Measurements from ENCODE around the gene ARHGAP21. TPM values are rescaled to one million over a fixed set of nuclear protein-coding genes. Genes with fewer than 3 reads are reported as not detected.

Gene ARHGAP21
- polyA plus RNA-seq, 1 donor from 2014 or later: 138 TPM

GRCh38 chr10:24597961-24598360 is 125.7 kb downstream of the ARHGAP21 start:
- Histone ChIP-seq H3K27ac (ENCODE audit: low read length) (no peak overlapping the region), H3K4me3 (ENCODE audit: low read length) (no peak overlapping the region), H3K27me3 (ENCODE audit: insufficient read depth, low read depth, low read length) (no peaks in the 10 kb centered on the region), H3K9me3 (ENCODE audit: low read length) (no peaks in the 10 kb centered on the region), H3K9me2 (ENCODE audit: insufficient read depth, low read length) (no peaks in the 10 kb centered on the region), H3F3A (ENCODE audit: insufficient read depth, low read length, poor library complexity, severe bottlenecking) (no peaks in the 10 kb centered on the region), H3K9ac (ENCODE audit: low read length) (no peak overlapping the region), H4K20me1 (ENCODE audit: insufficient read depth) (no peaks in the 10 kb centered on the region), H2AFZ (ENCODE audit: low read depth, low read length) (no peak overlapping the region), H3K79me2 (replicated peaks; ENCODE audit: insufficient read depth, low read length) (no peaks in the 10 kb centered on the region), H3K36me3 (ENCODE audit: insufficient read depth, low read length) (peaks cover 26% of the 10 kb centered on the region), H3K4me2 (ENCODE audit: low read length) (no peak overlapping the region)
- TF ChIP-seq CTCF (IDR thresholded peaks at IDR 0.05; ENCODE audit: poor library complexity, severe bottlenecking): no peak
- no peak for TF ChIP-seq TAF1 (IDR thresholded peaks at IDR 0.05; ENCODE audit: low read depth)
- no peak for TF ChIP-seq RAD21 (conservative IDR thresholded peaks at IDR 0.05)
- no peak for TF ChIP-seq MXI1 (conservative IDR thresholded peaks at IDR 0.05; ENCODE audit: poor library complexity, severe bottlenecking)
- TF ChIP-seq EP300 (conservative IDR thresholded peaks at IDR 0.05; ENCODE audit: poor library complexity, severe bottlenecking): no peak
- no peak for TF ChIP-seq POLR2AphosphoS5 (IDR thresholded peaks at IDR 0.05)
- no peak for TF ChIP-seq REST (IDR thresholded peaks at IDR 0.05; ENCODE audit: borderline replicate concordance)
- no peak for TF ChIP-seq EZH2 (IDR thresholded peaks at IDR 0.05; ENCODE audit: borderline replicate concordance, insufficient read depth, low read length, poor library complexity, severe bottlenecking)
- TF ChIP-seq SMC3 (conservative IDR thresholded peaks at IDR 0.05; ENCODE audit: poor library complexity): no peak

- H3K36me3 ChIP-seq (ENCODE audit: insufficient read depth, low read length): peaks cover 26% of the 10 kb centered on the region
- no peak overlapping the region for H3K27ac ChIP-seq (ENCODE audit: low read length)
- no peak for TF ChIP-seq MXI1 (conservative IDR thresholded peaks at IDR 0.05; ENCODE audit: poor library complexity, severe bottlenecking)
- no peak for TF ChIP-seq EP300 (conservative IDR thresholded peaks at IDR 0.05; ENCODE audit: poor library complexity, severe bottlenecking)
- no peak for TF ChIP-seq REST (IDR thresholded peaks at IDR 0.05; ENCODE audit: borderline replicate concordance)
- no peak for TF ChIP-seq TAF1 (IDR thresholded peaks at IDR 0.05; ENCODE audit: low read depth)
- no peak for TF ChIP-seq CTCF (IDR thresholded peaks at IDR 0.05; ENCODE audit: poor library complexity, severe bottlenecking)
- no peak for TF ChIP-seq SMC3 (conservative IDR thresholded peaks at IDR 0.05; ENCODE audit: poor library complexity)
- no peak for TF ChIP-seq RAD21 (conservative IDR thresholded peaks at IDR 0.05)
- TF ChIP-seq POLR2AphosphoS5 (IDR thresholded peaks at IDR 0.05): no peak
- no peak for TF ChIP-seq EZH2 (IDR thresholded peaks at IDR 0.05; ENCODE audit: borderline replicate concordance, insufficient read depth, low read length, poor library complexity, severe bottlenecking)
Measured at GRCh38 chr10:24597426-24597825, 126.3 kb downstream of the ARHGAP21 start.

More at GRCh38 chr10:24597426-24597825, 126.3 kb downstream of the ARHGAP21 start:
- H3K9ac ChIP-seq (ENCODE audit: low read length): no peak overlapping the region
- H3K4me3 ChIP-seq (ENCODE audit: low read length): no peak overlapping the region
- H3K27me3 ChIP-seq (ENCODE audit: insufficient read depth, low read depth, low read length): no peaks in the 10 kb centered on the region
- H3K9me3 ChIP-seq (ENCODE audit: low read length): no peaks in the 10 kb centered on the region
- no peaks in the 10 kb centered on the region for H3K9me2 ChIP-seq (ENCODE audit: insufficient read depth, low read length)
- H3K79me2 ChIP-seq (replicated peaks; ENCODE audit: insufficient read depth, low read length): no peaks in the 10 kb centered on the region
- no peak overlapping the region for H2AFZ ChIP-seq (ENCODE audit: low read depth, low read length)
- no peaks in the 10 kb centered on the region for H3F3A ChIP-seq (ENCODE audit: insufficient read depth, low read length, poor library complexity, severe bottlenecking)
- no peaks in the 10 kb centered on the region for H4K20me1 ChIP-seq (ENCODE audit: insufficient read depth)
- no peak overlapping the region for H3K4me2 ChIP-seq (ENCODE audit: low read length)

All from neural cell (in vitro differentiated cells).